ENCODE results near the gene IL10RB.

- TF ChIP-seq, protein P1, sequence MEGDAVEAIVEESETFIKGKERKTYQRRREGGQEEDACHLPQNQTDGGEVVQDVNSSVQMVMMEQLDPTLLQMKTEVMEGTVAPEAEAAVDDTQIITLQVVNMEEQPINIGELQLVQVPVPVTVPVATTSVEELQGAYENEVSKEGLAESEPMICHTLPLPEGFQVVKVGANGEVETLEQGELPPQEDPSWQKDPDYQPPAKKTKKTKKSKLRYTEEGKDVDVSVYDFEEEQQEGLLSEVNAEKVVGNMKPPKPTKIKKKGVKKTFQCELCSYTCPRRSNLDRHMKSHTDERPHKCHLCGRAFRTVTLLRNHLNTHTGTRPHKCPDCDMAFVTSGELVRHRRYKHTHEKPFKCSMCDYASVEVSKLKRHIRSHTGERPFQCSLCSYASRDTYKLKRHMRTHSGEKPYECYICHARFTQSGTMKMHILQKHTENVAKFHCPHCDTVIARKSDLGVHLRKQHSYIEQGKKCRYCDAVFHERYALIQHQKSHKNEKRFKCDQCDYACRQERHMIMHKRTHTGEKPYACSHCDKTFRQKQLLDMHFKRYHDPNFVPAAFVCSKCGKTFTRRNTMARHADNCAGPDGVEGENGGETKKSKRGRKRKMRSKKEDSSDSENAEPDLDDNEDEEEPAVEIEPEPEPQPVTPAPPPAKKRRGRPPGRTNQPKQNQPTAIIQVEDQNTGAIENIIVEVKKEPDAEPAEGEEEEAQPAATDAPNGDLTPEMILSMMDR (IDR thresholded peaks at IDR 0.05): no peak
- TF ChIP-seq POLR2A (IDR thresholded peaks at IDR 0.05) (no peak), POLR2AphosphoS5 (IDR thresholded peaks at IDR 0.05) (no peak)
These were observed 28.0 kb upstream of the IL10RB start for GRCh38 chr21:33238146-33238545.

Measured in transverse colon (tissue), 4 donors.